T-cell (primary cell): Measurements from ENCODE around the gene ITIH1. TPM values are rescaled to one million over a fixed set of nuclear protein-coding genes. Genes with fewer than 3 reads are reported as not detected.

Experiments
- ATAC-seq, 4 experiments: fragments of 200-7000 bp in 3 of 4; fragments of 150-1000 bp in 1 of 4; cut with Tn5 transposase; replicated peaks in 1 of 4; 1 replicate in 3 of 4; 2 replicates in 1 of 4; pipeline ENCODE4 v1.10.0; 2021; ENCODE audit warnings: moderate library complexity in 3 of 4, mild to moderate bottlenecking in 2 of 4, moderate number of reproducible peaks in 1 of 4
- CTCF ChIA-PET, 2 donors: fragments of 300-600 bp; sonication (Branson Sonifier 250); formaldehyde crosslinking; loops; one replicate each; lab custom pipeline; 2022; ENCODE audit warnings: antibody characterized with exemption in 2 of 2; lab: Charles Lee
- POLR2A ChIA-PET, 2 donors: fragments of 300-600 bp; sonication (Branson Sonifier 250); formaldehyde crosslinking; loops; one replicate each; lab custom pipeline; 2022; ENCODE audit warnings: antibody characterized with exemption in 2 of 2; lab: Charles Lee
- DNase-seq, 35 experiments: peaks; one replicate each; pipeline versions ENCODE4 v3.0.0 to v3.0.0-alpha.2; 2013 to 2023
- H3K27ac ChIP-seq: one replicate; pipeline ENCODE4 v1.5.1; 2013; ENCODE audit warnings: low read length
- H3K27me3 ChIP-seq, 2 experiments: replicated peaks in 1 of 2; 1 replicate in 1 of 2; 2 replicates in 1 of 2; pipeline versions ENCODE4 v1.6.1 to v1.7.0; 2013; ENCODE audit warnings: low read length in 1 of 2, mixed read lengths in 1 of 2; ENCODE audit not compliant: control insufficient read depth in 2 of 2, insufficient read depth in 2 of 2; ENCODE audit errors: extremely low read depth in 1 of 2
- H3K36me3 ChIP-seq, 2 donors: 1 replicate in 1 of 2; 2 replicates in 1 of 2; pipeline versions ENCODE4 v1.6.1 to v1.7.0; 2013; ENCODE audit warnings: low read length in 1 of 2; ENCODE audit not compliant: control insufficient read depth in 2 of 2, insufficient read depth in 1 of 2; ENCODE audit errors: extremely low read depth in 1 of 2
- H3K4me1 ChIP-seq, 2 experiments: 1 replicate in 1 of 2; 2 replicates in 1 of 2; pipeline versions ENCODE4 v1.6.1 to v1.7.0; 2013; ENCODE audit warnings: low read length in 2 of 2, mixed read lengths in 1 of 2; ENCODE audit not compliant: insufficient read depth in 2 of 2, control insufficient read depth in 1 of 2; ENCODE audit errors: extremely low read depth in 1 of 2
- H3K4me3 ChIP-seq, 2 donors: 1 replicate in 1 of 2; 2 replicates in 1 of 2; pipeline versions ENCODE4 v1.5.1 to v1.7.0; 2013; ENCODE audit warnings: mild to moderate bottlenecking in 2 of 2, low read length in 1 of 2, moderate library complexity in 1 of 2; ENCODE audit not compliant: control insufficient read depth in 1 of 2; ENCODE audit errors: extremely low read depth in 1 of 2
- H3K9me3 ChIP-seq: 2 replicates; pipeline ENCODE4 v1.7.0; 2013
- H3K27ac Mint-ChIP-seq, 2 donors: one replicate each; pipeline ENCODE4 v1.8.0; 2020 to 2021; ENCODE audit warnings: mild to moderate bottlenecking in 2 of 2, mixed read lengths in 2 of 2
- H3K27me3 Mint-ChIP-seq, 2 donors: one replicate each; pipeline ENCODE4 v1.8.0; 2021 to 2022; ENCODE audit warnings: mixed read lengths in 2 of 2
- H3K36me3 Mint-ChIP-seq: one replicate; pipeline ENCODE4 v1.8.0; 2021; ENCODE audit warnings: mixed read lengths
- H3K4me1 Mint-ChIP-seq, 3 donors: one replicate each; pipeline ENCODE4 v1.8.0; 2020 to 2022; ENCODE audit warnings: mixed read lengths in 3 of 3, mild to moderate bottlenecking in 1 of 3
- H3K4me3 Mint-ChIP-seq, 3 donors: one replicate each; pipeline ENCODE4 v1.8.0; 2020 to 2022; ENCODE audit warnings: mild to moderate bottlenecking in 3 of 3, mixed read lengths in 3 of 3, moderate library complexity in 3 of 3
- H3K9me3 Mint-ChIP-seq, 3 donors: one replicate each; pipeline ENCODE4 v1.8.0; 2020 to 2022; ENCODE audit warnings: mixed read lengths in 3 of 3
- WGBS: methylation state at CpG from one replicate; pipeline ENCODE4 v1.1.5; 2013; ENCODE audit warnings: missing lambda C conversion rate; ENCODE audit not compliant: insufficient coverage; 5-methylcytosine and 5-hydroxymethylcytosine counted together
- total RNA-seq, 35 experiments: library from RNA in 6 of 35; stranded (reverse) in 6 of 35; fragments of 120-200 nt in 1 of 35; gene quantifications; one replicate each; pipeline versions ENCODE4 v1.2.1 to v1.2.4 and lab custom pipeline; 2013 to 2026

Gene ITIH1
- total RNA-seq, 5 donors from 2014 or later (not counting 1 experiment from before 2014, with no cell fraction given), result 0.49 to 0.85 TPM; not detected in 3

GRCh38 chr3:52777959-52778805, 783 bp downstream of the ITIH1 start:
- 52% methylated on average over 16 of the region's 17 CpGs for WGBS
- H3K36me3 Mint-ChIP-seq, result no peaks in the 10 kb centered on the region

DNA sequence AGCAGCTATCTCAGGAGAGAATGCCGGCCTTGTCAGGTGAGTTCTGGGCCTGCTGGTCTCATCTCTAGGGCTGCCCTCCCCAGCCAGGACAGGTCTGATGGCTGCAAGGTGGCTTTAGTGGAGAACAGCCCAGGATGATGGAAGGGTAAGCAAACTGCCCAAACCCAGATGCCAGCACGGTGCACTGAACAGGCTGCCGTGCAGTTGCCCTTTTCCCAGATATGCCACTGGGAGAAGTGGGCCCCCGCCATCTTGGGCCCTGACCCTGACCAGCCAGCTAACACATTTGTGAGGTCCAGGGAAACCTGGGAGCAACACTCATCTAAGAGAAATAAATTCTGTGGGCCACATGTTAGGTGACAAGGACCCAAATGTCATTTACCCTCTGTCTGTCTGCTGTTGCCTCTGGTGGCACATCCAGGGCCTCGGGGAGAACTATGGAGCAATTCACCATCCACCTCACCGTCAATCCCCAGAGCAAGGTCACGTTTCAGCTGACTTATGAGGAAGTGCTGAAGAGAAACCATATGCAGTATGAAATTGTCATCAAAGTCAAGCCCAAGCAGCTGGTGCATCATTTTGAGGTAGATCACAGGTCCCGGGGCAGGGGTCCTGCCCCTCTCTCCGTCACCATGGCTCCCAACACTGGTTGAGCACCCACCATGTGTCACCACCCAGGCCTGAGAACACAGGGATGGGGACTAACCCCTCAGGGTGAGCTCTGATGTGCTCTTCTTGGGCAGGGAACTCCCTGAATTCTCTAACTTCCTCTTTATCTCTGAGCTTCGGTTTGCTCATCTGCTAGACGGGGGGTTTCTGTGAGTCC, 1.8 kb downstream of the ITIH1 start:
- Histone ChIP-seq H3K9me3 (no peaks in the 10 kb centered on the region), H3K4me3 (no peak overlapping the region), H3K27me3 (peaks cover 0 to 37% of the 10 kb centered on the region in 2 experiments), H3K4me1 (no peaks in the 10 kb centered on the region), H3K27ac (no peak overlapping the region), H3K36me3 (no peaks in the 10 kb centered on the region)
- CTCF ChIA-PET, result interaction anchor here in 1 of 2 donors (0.6 kb wide), 1 partner anchor 830 kb away, joined by 4 read pairs; no protein-coding TSS in a partner anchor
- Mint-ChIP-seq H3K27ac (no peak overlapping the region), H3K36me3 (no peaks in the 10 kb centered on the region), H3K9me3 (no peaks in the 10 kb centered on the region), H3K4me1 (no peaks in the 10 kb centered on the region), H3K4me3 (no peak overlapping the region), H3K27me3 (peaks cover 6 to 11% of the 10 kb centered on the region in 2 donors)
- ATAC-seq (no peak), DNase-seq (peak in 1 of 35 experiments; percentile 38)
- WGBS, result 73% methylated on average over 7 of the region's 11 CpGs
- POLR2A ChIA-PET, result interaction anchor here in 1 of 2 donors (0.5 kb wide), 1 partner anchor 784 kb away, joined by 3 read pairs; the partner anchor contains the start of gene RPL29

More at GRCh38 chr3:52777959-52778805, 783 bp downstream of the ITIH1 start:
- H3K27ac ChIP-seq, result no peak overlapping the region
- ATAC-seq, result no peak
- H3K27me3 Mint-ChIP-seq, result peaks cover 3 to 7% of the 10 kb centered on the region in 2 donors
- H3K36me3 ChIP-seq, result no peaks in the 10 kb centered on the region
- H3K27me3 ChIP-seq, result peaks cover 0 to 37% of the 10 kb centered on the region in 2 experiments
- H3K9me3 ChIP-seq, result no peaks in the 10 kb centered on the region
- H3K27ac Mint-ChIP-seq, result no peak overlapping the region
- DNase-seq, result no peak
- no peaks in the 10 kb centered on the region for H3K9me3 Mint-ChIP-seq
- H3K4me1 ChIP-seq, result no peaks in the 10 kb centered on the region
- CTCF ChIA-PET, result no interaction called here
- H3K4me1 Mint-ChIP-seq, result no peaks in the 10 kb centered on the region
- POLR2A ChIA-PET, result no interaction called here
- no peak overlapping the region for H3K4me3 ChIP-seq
- H3K4me3 Mint-ChIP-seq, result no peak overlapping the region

DNA sequence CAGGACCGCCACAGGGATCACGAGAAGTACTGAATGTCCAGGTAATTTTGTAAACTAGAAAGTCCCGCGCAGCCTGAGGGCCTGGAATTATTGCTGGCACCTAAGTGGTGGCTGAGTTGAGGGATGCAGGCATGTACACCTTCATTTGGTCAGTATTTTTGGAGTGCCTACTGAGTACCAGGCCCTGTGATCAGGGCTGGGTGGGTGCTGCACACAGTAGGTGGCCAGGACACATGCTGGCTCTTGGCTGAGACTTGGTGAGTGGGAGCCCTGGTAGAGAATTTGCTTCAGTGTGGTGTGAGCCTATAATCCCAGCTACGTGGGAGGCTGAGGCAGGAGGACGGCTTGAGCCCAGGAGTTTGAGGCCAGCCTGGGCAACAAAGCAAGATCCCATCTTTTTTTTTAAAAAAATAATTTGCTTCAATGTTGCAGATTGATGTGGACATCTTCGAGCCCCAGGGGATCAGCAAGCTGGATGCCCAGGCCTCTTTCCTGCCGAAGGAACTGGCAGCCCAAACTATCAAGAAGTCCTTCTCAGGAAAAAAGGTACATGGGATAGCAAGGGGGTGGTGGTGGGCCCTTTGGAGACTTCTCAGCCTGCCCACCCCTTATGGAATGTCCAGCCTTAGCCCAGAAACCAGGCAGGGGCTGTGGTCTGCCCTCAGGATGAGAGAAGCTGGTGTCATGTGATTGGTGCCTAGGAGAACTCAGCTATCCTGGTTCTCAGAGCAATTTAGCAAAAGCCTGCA, 2.6 kb downstream of the ITIH1 start:
- ChIA-PET POLR2A (interaction anchor here in 1 of 2 donors (0.5 kb wide), 1 partner anchor 784 kb away, joined by 3 read pairs; the partner anchor contains the start of gene RPL29), CTCF (interaction anchor here in 1 of 2 donors (0.6 kb wide), 1 partner anchor 829 kb away, joined by 4 read pairs; no protein-coding TSS in a partner anchor)
- WGBS, result 78% methylated on average over 6 of the region's 8 CpGs
- DNase-seq (no peak), ATAC-seq (no peak)
- Histone ChIP-seq H3K27ac (no peak overlapping the region), H3K36me3 (no peaks in the 10 kb centered on the region), H3K9me3 (no peaks in the 10 kb centered on the region), H3K4me1 (no peaks in the 10 kb centered on the region), H3K27me3 (peaks cover 0 to 37% of the 10 kb centered on the region in 2 experiments), H3K4me3 (no peak overlapping the region)
- Mint-ChIP-seq H3K9me3 (no peaks in the 10 kb centered on the region), H3K36me3 (no peaks in the 10 kb centered on the region), H3K27ac (no peak overlapping the region), H3K4me3 (no peak overlapping the region), H3K27me3 (peaks cover 6 to 11% of the 10 kb centered on the region in 2 donors), H3K4me1 (no peaks in the 10 kb centered on the region)

- ATAC-seq (no peak), DNase-seq (no peak)
- Mint-ChIP-seq H3K27me3 (peaks cover 6 to 11% of the 10 kb centered on the region in 2 donors), H3K27ac (no peak overlapping the region), H3K4me3 (no peak overlapping the region), H3K36me3 (no peaks in the 10 kb centered on the region), H3K9me3 (no peaks in the 10 kb centered on the region), H3K4me1 (no peaks in the 10 kb centered on the region)
- Histone ChIP-seq H3K27me3 (peaks cover 0 to 37% of the 10 kb centered on the region in 2 experiments), H3K4me3 (no peak overlapping the region), H3K27ac (no peak overlapping the region), H3K9me3 (no peaks in the 10 kb centered on the region), H3K4me1 (no peaks in the 10 kb centered on the region), H3K36me3 (no peaks in the 10 kb centered on the region)
- CTCF ChIA-PET, result interaction anchor here in 1 of 2 donors (0.7 kb wide), 1 partner anchor 144 kb away, joined by 5 read pairs; no protein-coding TSS in a partner anchor
- 27% methylated on average over 8 of the region's 13 CpGs for WGBS
- POLR2A ChIA-PET, result no interaction called here
These were observed 4.3 kb downstream of the ITIH1 start for GRCh38 chr3:52781741-52782140.

DNA sequence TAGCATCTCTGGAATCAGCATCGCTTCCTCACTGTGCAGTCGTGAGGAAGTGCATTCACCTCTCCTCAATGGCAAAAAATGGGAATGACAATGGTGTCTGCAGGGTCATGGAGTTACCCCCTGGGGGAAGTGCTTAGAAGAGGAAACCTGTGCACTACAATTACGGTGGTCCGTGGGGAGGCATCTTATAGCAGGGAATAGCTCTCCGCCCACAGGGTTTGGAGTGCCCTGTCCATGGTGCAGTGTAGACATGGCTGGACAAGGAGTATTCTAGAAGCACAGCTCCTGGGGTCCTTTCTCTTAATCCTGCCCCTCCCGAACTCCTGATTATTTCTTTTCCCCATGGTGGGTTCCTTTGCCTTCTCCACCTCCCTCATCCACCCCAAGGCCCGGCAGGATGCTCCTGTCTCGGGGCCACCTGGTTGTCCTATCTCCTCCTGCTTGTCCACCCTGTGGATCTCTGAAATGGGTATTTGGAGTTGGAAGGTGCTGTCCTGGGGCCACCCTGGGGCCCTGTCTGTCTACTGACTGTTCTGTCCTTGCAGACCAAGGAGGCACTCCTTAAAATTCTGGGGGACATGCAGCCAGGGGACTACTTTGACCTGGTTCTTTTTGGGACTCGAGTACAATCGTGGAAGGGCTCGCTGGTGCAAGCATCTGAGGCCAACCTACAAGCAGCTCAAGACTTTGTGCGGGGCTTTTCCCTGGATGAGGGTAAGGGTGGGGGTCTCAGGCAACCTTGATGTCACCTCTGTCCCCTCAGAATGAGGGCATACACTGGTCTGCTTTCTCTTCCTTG, 5.2 kb downstream of the ITIH1 start:
- 90% methylated on average over 7 of the region's 12 CpGs for WGBS
- no peaks in the 10 kb centered on the region for H3K36me3 Mint-ChIP-seq
- no peak overlapping the region for H3K4me3 Mint-ChIP-seq
- H3K27ac Mint-ChIP-seq, result no peak overlapping the region
- DNase-seq (peak in 1 of 35 experiments; percentile 9), ATAC-seq (no peak)
- H3K4me1 Mint-ChIP-seq, result no peaks in the 10 kb centered on the region
- peaks cover 6 to 8% of the 10 kb centered on the region in 2 donors for H3K27me3 Mint-ChIP-seq
- H3K9me3 ChIP-seq, result no peaks in the 10 kb centered on the region
- no peaks in the 10 kb centered on the region for H3K36me3 ChIP-seq
- H3K4me1 ChIP-seq, result no peaks in the 10 kb centered on the region
- H3K4me3 ChIP-seq, result no peak overlapping the region
- no peaks in the 10 kb centered on the region for H3K9me3 Mint-ChIP-seq
- ChIA-PET POLR2A (no interaction called here), CTCF (interaction anchor here in 1 of 2 donors (0.5 kb wide), 1 partner anchor 156 kb away, joined by 3 read pairs; no protein-coding TSS in a partner anchor)
- peaks cover 0 to 35% of the 10 kb centered on the region in 2 experiments for H3K27me3 ChIP-seq
- H3K27ac ChIP-seq, result no peak overlapping the region
